Activated naive CD8-positive, alpha-beta T cell treated with anti-CD3 and anti-CD28 coated beads, Interleukin-2, amount 50 U/mL, for 16 hours (primary cell): Measurements from ENCODE around the gene GRIN3A.

Source experiments
- DNase-seq: peaks from one replicate; pipeline ENCODE4 v3.0.0-alpha.2; 2020; ENCODE audit warnings: low read depth, low spot score

The GRIN3A gene

GRCh38 chr9:101705135-101705661 is 33.2 kb downstream of the GRIN3A start:
- DNase-seq = peak; percentile 2

GRCh38 chr9:101702257-101702656 is 36.2 kb downstream of the GRIN3A start:
- DNase-seq = no peak

- DNase-seq = no peak
Measured at GRCh38 chr9:101693546-101694336, 44.7 kb downstream of the GRIN3A start.

GRCh38 chr9:101691657-101692056 is 46.8 kb downstream of the GRIN3A start:
- DNase-seq = no peak

- DNase-seq = no peak
Measured at GRCh38 chr9:101689039-101689438, 49.4 kb downstream of the GRIN3A start.

- DNase-seq = no peak
Measured at GRCh38 chr9:101684665-101685064, 53.8 kb downstream of the GRIN3A start.

- no peak for DNase-seq
Measured at GRCh38 chr9:101683236-101683635, 55.2 kb downstream of the GRIN3A start.

GRCh38 chr9:101677861-101678260 is 60.6 kb downstream of the GRIN3A start:
- no peak for DNase-seq

- no peak for DNase-seq
Measured at GRCh38 chr9:101675341-101675740, 63.1 kb downstream of the GRIN3A start.

- DNase-seq = no peak
Measured at GRCh38 chr9:101674165-101674564, 64.3 kb downstream of the GRIN3A start.

GRCh38 chr9:101673642-101674041 is 64.8 kb downstream of the GRIN3A start:
- DNase-seq = no peak

GRCh38 chr9:101671567-101671966 is 66.9 kb downstream of the GRIN3A start:
- DNase-seq = no peak

GRCh38 chr9:101668421-101668820 is 70.0 kb downstream of the GRIN3A start:
- no peak for DNase-seq

- DNase-seq = no peak
Measured at GRCh38 chr9:101664453-101664852, 74.0 kb downstream of the GRIN3A start.

- no peak for DNase-seq
Measured at GRCh38 chr9:101652601-101653175, 85.8 kb downstream of the GRIN3A start.

- DNase-seq = no peak
Measured at GRCh38 chr9:101650142-101650541, 88.3 kb downstream of the GRIN3A start.

- no peak for DNase-seq
Measured at GRCh38 chr9:101648493-101648892, 90.0 kb downstream of the GRIN3A start.

GRCh38 chr9:101639785-101640665 is 98.4 kb downstream of the GRIN3A start:
- DNase-seq = no peak

GRCh38 chr9:101639311-101639710 is 99.1 kb downstream of the GRIN3A start:
- DNase-seq = no peak

- DNase-seq = no peak
Measured at GRCh38 chr9:101636247-101636646, 102.2 kb downstream of the GRIN3A start.

- no peak for DNase-seq
Measured at GRCh38 chr9:101635473-101635872, 103.0 kb downstream of the GRIN3A start.

- DNase-seq = no peak
Measured at GRCh38 chr9:101634741-101635409, 103.6 kb downstream of the GRIN3A start.
